ENCODE data around the gene BFAR.
"Not testable (repeated sequence)": the region's sequence is repeated elsewhere in the genome, so short reads cannot be mapped to it uniquely, and the experiment has no call there.

Gene BFAR

DNA sequence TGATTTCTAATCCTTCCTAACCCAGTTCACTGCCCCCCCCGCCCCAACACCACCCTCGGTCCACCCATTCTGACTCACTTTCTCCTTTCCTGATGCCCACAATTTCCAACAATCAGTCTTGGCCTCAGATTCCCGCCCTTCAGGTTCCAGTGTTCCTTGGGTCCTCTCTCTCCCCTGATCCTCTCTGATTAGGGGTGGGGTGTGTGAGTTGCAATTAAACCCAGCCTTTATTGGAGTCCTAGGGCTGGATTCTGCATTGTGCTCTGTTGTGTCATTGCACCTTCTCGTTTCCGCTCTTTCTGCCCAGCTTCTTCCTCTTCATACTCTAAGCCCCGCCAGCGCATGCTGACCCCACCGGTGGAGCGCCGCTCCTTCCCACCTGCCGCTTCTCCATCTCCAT lies 69.9 kb downstream of the BFAR start:
- DNase-seq = not testable (repeated sequence)

DNA sequence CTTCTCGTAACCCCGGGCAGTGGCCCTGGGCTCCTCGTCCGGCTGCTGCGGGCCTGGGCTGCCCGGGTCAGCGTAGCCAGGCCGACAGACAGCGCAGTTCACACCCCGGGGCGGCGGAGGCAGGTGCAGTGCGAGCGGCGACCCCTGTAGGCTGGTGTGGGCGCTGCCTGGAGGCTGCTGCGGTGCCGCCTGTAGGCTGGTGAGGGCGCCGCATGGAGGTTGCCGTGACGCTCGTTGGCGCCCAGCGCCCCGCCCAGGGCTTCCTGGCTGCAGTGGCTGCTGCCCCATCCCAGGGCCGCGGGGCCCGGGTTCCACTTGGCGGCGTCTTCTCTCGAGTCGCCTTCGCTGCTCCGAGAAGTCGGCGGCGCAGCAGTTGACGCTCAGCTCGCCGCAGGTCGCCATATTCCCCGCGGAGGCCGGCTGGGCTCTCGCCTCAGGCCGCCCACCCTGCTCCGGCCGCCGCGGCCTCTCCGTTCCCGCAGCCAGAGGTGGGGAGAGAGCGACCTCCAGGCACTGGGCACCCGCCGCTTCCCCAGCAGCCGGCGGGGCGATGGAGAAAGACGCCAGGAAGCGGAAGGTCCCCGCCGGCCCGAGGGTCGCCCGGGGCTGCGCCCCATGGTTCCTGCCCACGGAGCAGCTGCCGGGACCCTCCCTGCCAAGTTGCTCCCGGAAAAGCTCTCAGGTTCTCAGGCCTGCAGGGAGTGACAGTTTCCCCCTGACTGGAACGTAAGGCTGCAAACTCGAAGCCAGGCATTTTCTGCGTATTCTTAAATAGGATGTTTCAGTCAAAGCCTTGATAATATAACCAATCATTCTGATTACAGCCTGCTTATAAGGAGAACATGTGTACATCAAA lies 70.6 kb downstream of the BFAR start, which contains the start of gene NPIPA3:
Gene NPIPA3 (plus strand): TSS at position 256 of the 856 bp plus-strand sequence. CDS start 5,533 bp downstream, outside the sequence.
- DNase-seq = not testable (repeated sequence)

Measured in NCI-H510A (cell line).